BJ (cell line): ENCODE data around the gene CPSF2. TPM values are rescaled to one million over a fixed set of nuclear protein-coding genes. Genes with fewer than 3 reads are reported as not detected.
"Not testable (repeated sequence)": the region's sequence is repeated elsewhere in the genome, so short reads cannot be mapped to it uniquely, and the experiment has no call there.

Source experiments
- CTCF ChIA-PET: fragments of 350-600 bp; formaldehyde crosslinking; extraction: SDS; loops from one replicate; lab custom pipeline; 2021; ENCODE audit warnings: antibody characterized with exemption, inconsistent platforms; lab: Yijun Ruan, JAX
- POLR2A ChIA-PET: fragments of 300-600 bp; sonication (Branson Sonifier 250); formaldehyde crosslinking; extraction: SDS; loops from one replicate; lab custom pipeline; 2021; ENCODE audit warnings: antibody characterized with exemption; lab: Charles Lee
- DNase-seq: peaks from one replicate; pipeline ENCODE4 v3.0.0-alpha.2; 2011; ENCODE audit warnings: low read depth
- H3K27me3 ChIP-seq: 2 replicates; pipeline ENCODE4 v1.6.0; 2011; ENCODE audit warnings: low read length; ENCODE audit not compliant: control insufficient read depth, insufficient read depth
- H3K36me3 ChIP-seq: 2 replicates; pipeline ENCODE4 v1.5.1; 2011; ENCODE audit warnings: low read length; ENCODE audit not compliant: control insufficient read depth, insufficient read depth
- H3K4me3 ChIP-seq: 2 replicates; pipeline ENCODE4 v1.5.1; 2011; ENCODE audit warnings: low read depth, mild to moderate bottlenecking, control low read depth, low read length
- CTCF ChIP-seq: IDR thresholded peaks from 2 replicates; pipeline ENCODE4 v1.5.1; 2011; ENCODE audit warnings: low read depth, mild to moderate bottlenecking, control low read depth, inconsistent platforms, low read length, moderate library complexity; ENCODE audit not compliant: insufficient read depth
- polyA plus RNA-seq: library from polyadenylated mRNA; depleted of rRNA; stranded (reverse); fragments of >200 nt; gene quantifications from 2 replicates; pipeline ENCODE4 v1.2.3, GENCODE V29; 2011

CPSF2 gene
- polyA plus RNA-seq, 1 experiment: 14.2 TPM

- no peak for DNase-seq
- H3K27me3 ChIP-seq: no peaks in the 10 kb centered on the region
- TF ChIP-seq CTCF: no peak
- ChIA-PET POLR2A (no interaction called here), CTCF (no interaction called here)
- H3K4me3 ChIP-seq: no peak overlapping the region
- H3K36me3 ChIP-seq: no peaks in the 10 kb centered on the region
These were observed 51.9 kb downstream of the CPSF2 start for GRCh38 chr14:92173668-92174067.

GRCh38 chr14:92175811-92176210 lies 54.0 kb downstream of the CPSF2 start:
- no peak for DNase-seq
- Histone ChIP-seq H3K36me3 (no peaks in the 10 kb centered on the region), H3K27me3 (no peaks in the 10 kb centered on the region), H3K4me3 (no peak overlapping the region)
- ChIA-PET CTCF (no interaction called here), POLR2A (interaction anchor here (0.7 kb wide), 1 partner anchor 688 kb away, joined by 3 read pairs; no protein-coding TSS in a partner anchor)
- TF ChIP-seq CTCF: no peak

GRCh38 chr14:92176476-92176875 lies 54.7 kb downstream of the CPSF2 start:
- POLR2A ChIA-PET: no interaction called here
- CTCF ChIA-PET: no interaction called here
- no peak for DNase-seq
- no peaks in the 10 kb centered on the region for H3K27me3 ChIP-seq
- no peak for TF ChIP-seq CTCF
- H3K4me3 ChIP-seq: no peak overlapping the region
- H3K36me3 ChIP-seq: no peaks in the 10 kb centered on the region

GRCh38 chr14:92179178-92179577 lies 57.4 kb downstream of the CPSF2 start:
- H3K36me3 ChIP-seq, H3K4me3 ChIP-seq, CTCF ChIA-PET, H3K27me3 ChIP-seq, POLR2A ChIA-PET, DNase-seq: not testable (repeated sequence)

- Histone ChIP-seq H3K4me3 (no peak overlapping the region), H3K36me3 (no peaks in the 10 kb centered on the region), H3K27me3 (no peaks in the 10 kb centered on the region)
- no peak for TF ChIP-seq CTCF
- DNase-seq: no peak
- ChIA-PET CTCF (no interaction called here), POLR2A (interaction anchor here (0.6 kb wide), 1 partner anchor 27 kb away, joined by 3 read pairs; no protein-coding TSS in a partner anchor)
These were observed 63.8 kb downstream of the CPSF2 start for GRCh38 chr14:92185559-92185958.

- CTCF ChIA-PET, H3K27me3 ChIP-seq, H3K36me3 ChIP-seq, H3K4me3 ChIP-seq, POLR2A ChIA-PET, DNase-seq: not testable (repeated sequence)
These were observed 65.8 kb downstream of the CPSF2 start for GRCh38 chr14:92187616-92188015.
